IMR-90 (cell line): Measurements from ENCODE around the gene RELL2. TPM values are rescaled to one million over a fixed set of nuclear protein-coding genes. Genes with fewer than 3 reads are reported as not detected.
A peak's percentile ranks its signal among the peaks of the same experiment; 100 is the strongest.

Source experiments
- ATAC-seq: fragments of 200-7000 bp; cut with Tn5 transposase; 2 replicates; pipeline ENCODE4 v1.9.1; 2020; ENCODE audit warnings: low read depth, mild to moderate bottlenecking, moderate library complexity
- BruUV-seq: library from RNA; stranded (reverse); fragments of 400-500 nt; replicated peaks from 2 replicates; lab custom pipeline; 2021; lab: Mats Ljungman, UMichigan
- CTCF ChIA-PET: fragments of 300-600 bp; formaldehyde crosslinking; extraction: SDS; loops from one replicate; lab custom pipeline; 2021; ENCODE audit warnings: antibody characterized with exemption; lab: Yijun Ruan, JAX
- POLR2A ChIA-PET: fragments of 300-600 bp; sonication (Branson Sonifier 250); formaldehyde crosslinking; loops from one replicate; lab custom pipeline; 2022; ENCODE audit warnings: antibody characterized with exemption; ENCODE audit not compliant: unreplicated experiment; lab: Charles Lee
- DNase-seq: peaks from one replicate; pipeline ENCODE4 v3.0.0; 2013
- H2AFZ ChIP-seq: replicated peaks from 2 replicates; pipeline ENCODE3; 2013; ENCODE audit warnings: low read length, mild to moderate bottlenecking; ENCODE audit not compliant: poor library complexity
- H2AK5ac ChIP-seq: 2 replicates; pipeline ENCODE4 v1.6.1; 2013; ENCODE audit warnings: low read depth, low read length, inconsistent platforms
- H2AK9ac ChIP-seq: replicated peaks from 2 replicates; pipeline ENCODE3; 2013; ENCODE audit warnings: mild to moderate bottlenecking, low read depth, low read length, moderate library complexity; ENCODE audit not compliant: poor library complexity
- H2BK120ac ChIP-seq: 2 replicates; pipeline ENCODE4 v1.6.1; 2013; ENCODE audit warnings: low read depth, low read length, inconsistent platforms
- H2BK15ac ChIP-seq: 3 replicates; pipeline ENCODE4 v1.6.1; 2013; ENCODE audit warnings: low read depth, low read length, inconsistent platforms
- H2BK20ac ChIP-seq: 2 replicates; pipeline ENCODE4 v1.6.1; 2013; ENCODE audit warnings: low read depth, mild to moderate bottlenecking, inconsistent platforms, low read length, moderate library complexity
- H2BK5ac ChIP-seq: 2 replicates; pipeline ENCODE4 v1.6.1; 2013; ENCODE audit warnings: mild to moderate bottlenecking, low read depth, low read length, inconsistent platforms; ENCODE audit not compliant: poor library complexity, severe bottlenecking
- H3K14ac ChIP-seq: replicated peaks from 2 replicates; pipeline ENCODE4 v1.6.1; 2013; ENCODE audit warnings: low read depth, low read length, inconsistent platforms
- H3K18ac ChIP-seq: 2 replicates; pipeline ENCODE4 v1.6.1; 2013; ENCODE audit warnings: low read depth, low read length, control low read depth
- H3K23ac ChIP-seq: 2 replicates; pipeline ENCODE4 v1.6.1; 2013; ENCODE audit warnings: low read depth, low read length, inconsistent platforms
- H3K27ac ChIP-seq: 2 replicates; pipeline ENCODE4 v1.5.1; 2013; ENCODE audit warnings: mild to moderate bottlenecking, control low read depth, low read length; ENCODE audit not compliant: insufficient read depth
- H3K27me3 ChIP-seq: 2 replicates; pipeline ENCODE4 v1.6.1; 2013; ENCODE audit warnings: low read length; ENCODE audit not compliant: control insufficient read depth, insufficient read depth
- H3K36me3 ChIP-seq: 2 replicates; pipeline ENCODE4 v1.6.1; 2013; ENCODE audit warnings: low read length, mixed read lengths; ENCODE audit not compliant: control insufficient read depth, insufficient read depth
- H3K4ac ChIP-seq: 2 replicates; pipeline ENCODE4 v1.6.1; 2013; ENCODE audit warnings: low read depth, low read length, inconsistent platforms
- H3K4me1 ChIP-seq: 2 replicates; pipeline ENCODE4 v1.6.1; 2013; ENCODE audit warnings: low read length, mixed read lengths; ENCODE audit not compliant: control insufficient read depth, insufficient read depth
- H3K4me2 ChIP-seq: 2 replicates; pipeline ENCODE4 v1.6.1; 2013; ENCODE audit warnings: low read depth, mild to moderate bottlenecking, control low read depth, low read length, moderate library complexity
- H3K4me3 ChIP-seq: 2 replicates; pipeline ENCODE4 v1.5.1; 2013; ENCODE audit warnings: low read depth, mild to moderate bottlenecking, control low read depth, low read length, moderate library complexity; ENCODE audit not compliant: insufficient read depth
- H3K56ac ChIP-seq: 2 replicates; pipeline ENCODE4 v1.6.1; 2013; ENCODE audit warnings: low read length, inconsistent platforms; ENCODE audit not compliant: insufficient read depth; ENCODE audit errors: extremely low read depth
- H3K79me1 ChIP-seq, 2 experiments: 2 replicates each; pipeline ENCODE4 v1.6.1; 2013; ENCODE audit warnings: low read length in 2 of 2, inconsistent platforms in 1 of 2, low read depth in 1 of 2
- H3K9ac ChIP-seq: 2 replicates; pipeline ENCODE4 v1.6.1; 2013; ENCODE audit warnings: low read depth, low read length, control low read depth
- H3K9me1 ChIP-seq: 2 replicates; pipeline ENCODE4 v1.6.1; 2013; ENCODE audit warnings: low read length, inconsistent platforms; ENCODE audit not compliant: insufficient read depth
- H3K9me3 ChIP-seq: 2 replicates; pipeline ENCODE4 v1.6.1; 2013; ENCODE audit warnings: low read length; ENCODE audit not compliant: control insufficient read depth, insufficient read depth
- H4K20me1 ChIP-seq: 2 replicates; pipeline ENCODE4 v1.6.1; 2013; ENCODE audit warnings: low read length, inconsistent platforms; ENCODE audit not compliant: insufficient read depth
- H4K5ac ChIP-seq: 2 replicates; pipeline ENCODE4 v1.6.1; 2013; ENCODE audit warnings: mild to moderate bottlenecking, low read depth, low read length, control low read depth
- H4K8ac ChIP-seq, 2 experiments: 2 replicates each; pipeline ENCODE4 v1.6.1; 2013; ENCODE audit warnings: low read depth in 2 of 2, low read length in 2 of 2, control low read depth in 1 of 2, inconsistent platforms in 1 of 2
- H4K91ac ChIP-seq: 2 replicates; pipeline ENCODE4 v1.6.1; 2013; ENCODE audit warnings: low read depth, low read length, inconsistent platforms; ENCODE audit not compliant: insufficient read depth
- BHLHE40 ChIP-seq: fragments of 150-350 bp; IDR thresholded peaks from 2 replicates; pipeline ENCODE4 v1.6.1; 2016; ENCODE audit warnings: mild to moderate bottlenecking, low read depth, low read length
- CEBPB ChIP-seq: IDR thresholded peaks from 2 replicates; pipeline ENCODE4 v1.6.1; 2012; ENCODE audit warnings: low read depth, low read length, improper control_type of control experiment
- CHD1 ChIP-seq: IDR thresholded peaks from 2 replicates; pipeline ENCODE4 v1.6.1; 2012; ENCODE audit warnings: low read depth, low read length, improper control_type of control experiment
- CTCF ChIP-seq: conservative IDR thresholded peaks from 2 replicates; pipeline ENCODE4 v1.5.1; 2012; ENCODE audit warnings: mild to moderate bottlenecking, low read depth, low read length, improper control_type of control experiment
- FOS ChIP-seq: fragments of 150-350 bp; IDR thresholded peaks from 2 replicates; pipeline ENCODE4 v1.6.1; 2016; ENCODE audit warnings: low read depth, low read length
- MAFK ChIP-seq: IDR thresholded peaks from 2 replicates; pipeline ENCODE4 v1.6.1; 2012; ENCODE audit warnings: low read depth, low read length, improper control_type of control experiment
- MAZ ChIP-seq: IDR thresholded peaks from 2 replicates; pipeline ENCODE4 v1.6.1; 2012; ENCODE audit warnings: low read depth, mild to moderate bottlenecking, low read length, improper control_type of control experiment, moderate library complexity, borderline replicate concordance
- MXI1 ChIP-seq: IDR thresholded peaks from 2 replicates; pipeline ENCODE4 v1.6.1; 2012; ENCODE audit warnings: low read depth, mild to moderate bottlenecking, low read length, moderate library complexity, borderline replicate concordance
- NFE2L2 ChIP-seq: fragments of 150-350 bp; IDR thresholded peaks from 2 replicates; pipeline ENCODE4 v1.6.1; 2016; ENCODE audit warnings: low read depth, mild to moderate bottlenecking, low read length
- POLR2A ChIP-seq: IDR thresholded peaks from 2 replicates; pipeline ENCODE4 v1.6.1; 2012; ENCODE audit warnings: mild to moderate bottlenecking, low read depth, low read length
- RAD21 ChIP-seq: IDR thresholded peaks from 2 replicates; pipeline ENCODE4 v1.6.1; 2012; ENCODE audit warnings: low read length, improper control_type of control experiment
- RCOR1 ChIP-seq: IDR thresholded peaks from 2 replicates; pipeline ENCODE4 v1.6.1; 2012; ENCODE audit warnings: mild to moderate bottlenecking, low read length, improper control_type of control experiment; ENCODE audit not compliant: insufficient replicate concordance
- RFX5 ChIP-seq: IDR thresholded peaks from 2 replicates; pipeline ENCODE4 v1.8.0; 2012; ENCODE audit warnings: low read depth, mild to moderate bottlenecking, low read length, moderate library complexity
- SMC3 ChIP-seq: fragments of 150-350 bp; IDR thresholded peaks from 2 replicates; pipeline ENCODE4 v1.6.1; 2016; ENCODE audit warnings: low read depth, mild to moderate bottlenecking, antibody characterized with exemption, low read length, moderate library complexity
- WGBS, 2 experiments: methylation state at CpG; one replicate each; pipeline versions ENCODE4 v1.1.5 to v1.1.7; 2013; ENCODE audit warnings: missing lambda C conversion rate in 2 of 2; ENCODE audit not compliant: insufficient read length in 1 of 2; ENCODE audit errors: extremely low coverage in 2 of 2; 5-methylcytosine and 5-hydroxymethylcytosine counted together
- dilution Hi-C: fragments of 300-500 bp; cut with HindIII; formaldehyde crosslinking; loops from one replicate; pipeline ENCODE4 v1.14.3; 2018; ENCODE audit warnings: low sequenced_read_pairs; ENCODE audit not compliant: unreplicated experiment
- in situ Hi-C: fragments of 300-500 bp; cut with MboI; formaldehyde crosslinking; loops from 3 replicates; pipeline ENCODE4 v1.14.3; 2019; ENCODE audit warnings: low sequenced_read_pairs, inconsistent platforms, mixed read lengths
- intact Hi-C: fragments of 100-400 bp; cut with micrococcal nuclease; formaldehyde crosslinking; loops from 2 replicates; pipeline ENCODE4 v1.10.0; 2022
- polyA plus RNA-seq, 3 experiments: library from polyadenylated mRNA; depleted of rRNA; stranded (reverse); fragments of >200 nt; gene quantifications; 2 replicates each; pipeline ENCODE4 v1.2.3, GENCODE V29; 2012; ENCODE audit warnings: low replicate concordance in 1 of 3
- total RNA-seq: library from RNA; depleted of rRNA; stranded (reverse); fragments of >200 nt; gene quantifications from 2 replicates; pipeline ENCODE4 v1.2.3, GENCODE V29; 2012
- TF ChIP-seq, protein P1 (sequence below): fragments of 150-350 bp; IDR thresholded peaks from 2 replicates; pipeline ENCODE4 v1.6.1; 2017; ENCODE audit warnings: mild to moderate bottlenecking, antibody characterized with exemption, low read length, low read depth
- TF ChIP-seq, protein P2 (sequence below): fragments of 150-350 bp; IDR thresholded peaks from 2 replicates; pipeline ENCODE4 v1.6.1; 2016; ENCODE audit warnings: low read depth, mild to moderate bottlenecking, low read length, moderate library complexity, borderline replicate concordance

The RELL2 gene
- total and polyA plus RNA-seq, 2 of the 4 experiments (the other 2 are of a cell fraction): 2.2 to 7.6 TPM

GRCh38 chr5:141635646-141636045 lies 1.2 kb upstream of the RELL2 start:
- H2BK15ac ChIP-seq: no peak overlapping the region
- peaks cover 8% of the 10 kb centered on the region for H3K36me3 ChIP-seq
- H3K4me3 ChIP-seq: peak overlapping the region; percentile 97
- 0 out of 2 replicates have a peak overlapping the region, but pooled peaks have one; percentile 75 for H3K4ac ChIP-seq
- H4K91ac ChIP-seq: no peak overlapping the region
- H3K14ac ChIP-seq: peak overlapping the region; percentile 65; the same call in 1 of the 2 replicates
- DNase-seq: no peak
- peak overlapping the region; percentile 100 for H3K4me2 ChIP-seq
- no peak overlapping the region for H2BK5ac ChIP-seq
- H2BK20ac ChIP-seq: no peak overlapping the region
- H3K9me1 ChIP-seq: peaks cover 28% of the 10 kb centered on the region
- H4K20me1 ChIP-seq: peaks cover 27% of the 10 kb centered on the region
- H3K18ac ChIP-seq: no peak overlapping the region
- no peaks in the 10 kb centered on the region for H3K9me3 ChIP-seq
- peak overlapping the region; percentile 89 for H2AK9ac ChIP-seq
- no peak for TF ChIP-seq RCOR1
- no peak for TF ChIP-seq POLR2A
- TF ChIP-seq MAZ: no peak
- TF ChIP-seq RFX5: no peak
- no peak for TF ChIP-seq RAD21
- no peak for TF ChIP-seq SMC3
- TF ChIP-seq, protein P1, sequence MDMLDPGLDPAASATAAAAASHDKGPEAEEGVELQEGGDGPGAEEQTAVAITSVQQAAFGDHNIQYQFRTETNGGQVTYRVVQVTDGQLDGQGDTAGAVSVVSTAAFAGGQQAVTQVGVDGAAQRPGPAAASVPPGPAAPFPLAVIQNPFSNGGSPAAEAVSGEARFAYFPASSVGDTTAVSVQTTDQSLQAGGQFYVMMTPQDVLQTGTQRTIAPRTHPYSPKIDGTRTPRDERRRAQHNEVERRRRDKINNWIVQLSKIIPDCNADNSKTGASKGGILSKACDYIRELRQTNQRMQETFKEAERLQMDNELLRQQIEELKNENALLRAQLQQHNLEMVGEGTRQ: no peak
- no peak for TF ChIP-seq BHLHE40
- TF ChIP-seq MAFK: no peak
- TF ChIP-seq CEBPB: no peak
- TF ChIP-seq FOS: no peak
- TF ChIP-seq MXI1: no peak
- TF ChIP-seq, protein P2, sequence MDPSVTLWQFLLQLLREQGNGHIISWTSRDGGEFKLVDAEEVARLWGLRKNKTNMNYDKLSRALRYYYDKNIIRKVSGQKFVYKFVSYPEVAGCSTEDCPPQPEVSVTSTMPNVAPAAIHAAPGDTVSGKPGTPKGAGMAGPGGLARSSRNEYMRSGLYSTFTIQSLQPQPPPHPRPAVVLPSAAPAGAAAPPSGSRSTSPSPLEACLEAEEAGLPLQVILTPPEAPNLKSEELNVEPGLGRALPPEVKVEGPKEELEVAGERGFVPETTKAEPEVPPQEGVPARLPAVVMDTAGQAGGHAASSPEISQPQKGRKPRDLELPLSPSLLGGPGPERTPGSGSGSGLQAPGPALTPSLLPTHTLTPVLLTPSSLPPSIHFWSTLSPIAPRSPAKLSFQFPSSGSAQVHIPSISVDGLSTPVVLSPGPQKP: no peak
- no peak for TF ChIP-seq NFE2L2
- TF ChIP-seq CTCF: no peak
- no peak for TF ChIP-seq CHD1
- H3K27me3 ChIP-seq: no peaks in the 10 kb centered on the region
- peaks cover 30 to 47% of the 10 kb centered on the region in 2 experiments for H3K79me1 ChIP-seq
- WGBS, 2 experiments: no CpG with 5 or more reads among the region's 7 CpGs
- no peak overlapping the region for H4K5ac ChIP-seq
- ATAC-seq: no peak
- POLR2A ChIA-PET: no interaction called here
- H4K8ac ChIP-seq: no peak overlapping the region
- no peak overlapping the region for H3K56ac ChIP-seq
- H2AK5ac ChIP-seq: no peak overlapping the region
- H2AFZ ChIP-seq: no peak overlapping the region
- peaks cover 12% of the 10 kb centered on the region for H3K4me1 ChIP-seq
- peak overlapping the region; percentile 95 for H3K23ac ChIP-seq
- no peak overlapping the region for H2BK120ac ChIP-seq
- BruUV-seq: no TSS peak
- in situ Hi-C loops (no loop called here), dilution Hi-C loops (no loop called here), intact Hi-C loops (loop anchor here (2.0 kb wide), 1 partner anchor 43 kb away; no protein-coding TSS in a partner anchor)
- CTCF ChIA-PET: interaction anchor here (2.8 kb wide), 2 partner anchors 16 to 43 kb away, joined by 13 to 17 read pairs; partner anchors contain the start of gene DIAPH1
- no peak overlapping the region for H3K27ac ChIP-seq
- H3K9ac ChIP-seq: peak overlapping the region; percentile 97
